MM.1S (cell line): Measurements from ENCODE around the gene REL.

Source experiments
- EZH2 ChIP-seq: fragments of 300-600 bp; sonication (generic); optimal IDR thresholded peaks from 2 replicates; pipeline ENCODE3; 2017; ENCODE audit warnings: low read depth, mild to moderate bottlenecking, antibody characterized with exemption, low read length, mixed read lengths
- EZH2phosphoT487 ChIP-seq: fragments of 300-600 bp; sonication (generic); IDR thresholded peaks from 2 replicates; pipeline ENCODE4 v1.6.1; 2018; ENCODE audit warnings: antibody characterized with exemption, low read length
- TF ChIP-seq, protein P1 (sequence below): fragments of 300-600 bp; sonication (generic); IDR thresholded peaks from 2 replicates; pipeline ENCODE4 v1.5.1; 2016; ENCODE audit warnings: antibody characterized with exemption, low read length, mixed read lengths

DNA sequence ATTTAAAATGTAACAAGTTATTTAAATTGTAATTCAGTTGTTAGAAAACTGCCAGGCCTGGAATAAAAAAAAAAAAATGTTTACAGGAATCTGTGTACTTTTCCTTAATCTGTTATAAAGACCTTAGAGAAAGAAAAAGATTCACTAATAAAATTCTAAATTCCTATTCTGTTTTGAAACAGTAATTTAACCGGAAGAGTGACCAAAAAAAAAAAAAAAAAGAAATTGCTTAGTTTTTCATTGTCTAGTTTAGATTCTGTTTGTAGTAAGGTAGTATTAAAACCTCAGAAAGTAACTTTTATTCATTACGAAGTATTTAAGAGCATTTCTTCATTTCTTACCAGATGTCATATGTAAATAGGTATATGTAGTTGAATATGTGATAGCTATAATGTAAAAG, 2.5 kb downstream of the REL start:
- TF ChIP-seq, protein P1, sequence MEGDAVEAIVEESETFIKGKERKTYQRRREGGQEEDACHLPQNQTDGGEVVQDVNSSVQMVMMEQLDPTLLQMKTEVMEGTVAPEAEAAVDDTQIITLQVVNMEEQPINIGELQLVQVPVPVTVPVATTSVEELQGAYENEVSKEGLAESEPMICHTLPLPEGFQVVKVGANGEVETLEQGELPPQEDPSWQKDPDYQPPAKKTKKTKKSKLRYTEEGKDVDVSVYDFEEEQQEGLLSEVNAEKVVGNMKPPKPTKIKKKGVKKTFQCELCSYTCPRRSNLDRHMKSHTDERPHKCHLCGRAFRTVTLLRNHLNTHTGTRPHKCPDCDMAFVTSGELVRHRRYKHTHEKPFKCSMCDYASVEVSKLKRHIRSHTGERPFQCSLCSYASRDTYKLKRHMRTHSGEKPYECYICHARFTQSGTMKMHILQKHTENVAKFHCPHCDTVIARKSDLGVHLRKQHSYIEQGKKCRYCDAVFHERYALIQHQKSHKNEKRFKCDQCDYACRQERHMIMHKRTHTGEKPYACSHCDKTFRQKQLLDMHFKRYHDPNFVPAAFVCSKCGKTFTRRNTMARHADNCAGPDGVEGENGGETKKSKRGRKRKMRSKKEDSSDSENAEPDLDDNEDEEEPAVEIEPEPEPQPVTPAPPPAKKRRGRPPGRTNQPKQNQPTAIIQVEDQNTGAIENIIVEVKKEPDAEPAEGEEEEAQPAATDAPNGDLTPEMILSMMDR = no peak
- no peak for TF ChIP-seq EZH2phosphoT487
- TF ChIP-seq EZH2 = no peak
